Mesendoderm (in vitro differentiated cells): ENCODE data around the gene KLHL1.
A peak's percentile ranks its signal among the peaks of the same experiment; 100 is the strongest.

Source experiments
- DNase-seq: peaks from one replicate; pipeline ENCODE4 v3.0.0; 2013
- H2AK5ac ChIP-seq: 2 replicates; pipeline ENCODE4 v1.6.1; 2013; ENCODE audit warnings: low read length, inconsistent platforms
- H2BK120ac ChIP-seq: 2 replicates; pipeline ENCODE4 v1.6.1; 2013; ENCODE audit warnings: low read depth, mild to moderate bottlenecking, low read length, moderate library complexity, mixed read lengths
- H2BK15ac ChIP-seq: replicated peaks from 2 replicates; pipeline ENCODE4 v1.6.1; 2013; ENCODE audit warnings: low read depth, mild to moderate bottlenecking, moderate library complexity
- H2BK5ac ChIP-seq: 2 replicates; pipeline ENCODE4 v1.6.1; 2013; ENCODE audit warnings: low read length, inconsistent platforms
- H3K18ac ChIP-seq: 2 replicates; pipeline ENCODE4 v1.6.1; 2013; ENCODE audit warnings: mild to moderate bottlenecking, low read length, mixed read lengths
- H3K23ac ChIP-seq: one replicate; pipeline ENCODE4 v1.6.1; 2013; ENCODE audit warnings: low read length
- H3K27ac ChIP-seq: 2 replicates; pipeline ENCODE4 v1.5.1; 2013; ENCODE audit warnings: low read depth, mild to moderate bottlenecking, inconsistent platforms, low read length, moderate library complexity
- H3K27me3 ChIP-seq: 2 replicates; pipeline ENCODE4 v1.6.1; 2013; ENCODE audit warnings: low read length, control low read depth, mild to moderate bottlenecking, inconsistent platforms; ENCODE audit not compliant: insufficient read depth, poor library complexity
- H3K36me3 ChIP-seq: 2 replicates; pipeline ENCODE4 v1.6.1; 2013; ENCODE audit warnings: low read length, inconsistent platforms; ENCODE audit not compliant: control insufficient read depth, insufficient read depth
- H3K4ac ChIP-seq: one replicate; pipeline ENCODE4 v1.6.1; 2013; ENCODE audit warnings: low read depth, mild to moderate bottlenecking, low read length, moderate library complexity
- H3K4me1 ChIP-seq: 2 replicates; pipeline ENCODE4 v1.6.1; 2013; ENCODE audit warnings: low read depth, low read length, inconsistent platforms; ENCODE audit not compliant: control insufficient read depth
- H3K4me2 ChIP-seq: 2 replicates; pipeline ENCODE4 v1.6.1; 2013; ENCODE audit warnings: low read length
- H3K4me3 ChIP-seq: 2 replicates; pipeline ENCODE4 v1.5.1; 2013; ENCODE audit warnings: mild to moderate bottlenecking, low read length
- H3K56ac ChIP-seq: one replicate; pipeline ENCODE4 v1.6.1; 2013; ENCODE audit warnings: low read length
- H3K79me1 ChIP-seq: 2 replicates; pipeline ENCODE4 v1.6.1; 2013; ENCODE audit warnings: low read length, inconsistent platforms
- H3K79me2 ChIP-seq: 2 replicates; pipeline ENCODE4 v1.6.1; 2013; ENCODE audit warnings: mild to moderate bottlenecking, low read length; ENCODE audit not compliant: control insufficient read depth, insufficient read depth
- H3K9ac ChIP-seq: 2 replicates; pipeline ENCODE4 v1.6.1; 2013; ENCODE audit warnings: low read length, inconsistent platforms
- H4K5ac ChIP-seq: one replicate; pipeline ENCODE4 v1.6.1; 2013; ENCODE audit warnings: low read length
- H4K8ac ChIP-seq: one replicate; pipeline ENCODE4 v1.6.1; 2013; ENCODE audit warnings: low read depth, mild to moderate bottlenecking, control low read depth, low read length, moderate library complexity
- WGBS: extraction: QIAGEN DNeasy Blood & Tissue Kit; methylation state at CpG from one replicate; pipeline ENCODE4 v1.1.7; 2013; ENCODE audit warnings: low lambda C conversion rate, missing lambda C conversion rate; ENCODE audit not compliant: insufficient coverage; ENCODE audit errors: extremely low coverage; 5-methylcytosine and 5-hydroxymethylcytosine counted together

KLHL1 gene

DNA sequence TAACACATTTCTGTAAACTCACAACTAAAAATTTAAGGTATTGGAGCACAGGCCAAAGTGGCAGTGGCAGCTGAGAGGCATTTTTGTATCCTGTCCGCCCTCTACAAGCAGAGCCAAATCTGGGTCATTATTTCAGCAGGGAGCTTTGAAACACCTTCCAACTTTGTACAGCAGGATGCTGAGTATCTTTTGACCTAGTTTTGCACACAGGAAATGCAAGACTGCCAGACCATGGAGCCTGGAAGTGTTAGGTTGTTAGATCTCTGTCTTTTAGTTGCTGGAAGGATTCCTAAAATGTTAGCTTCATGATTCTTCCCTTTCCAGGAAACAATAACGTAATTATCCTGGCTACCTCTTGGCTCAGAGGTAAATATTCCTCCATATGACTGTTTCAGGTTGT is 149.2 kb downstream of the KLHL1 start:
- no peak overlapping the region for H2BK5ac ChIP-seq
- no peak overlapping the region for H4K5ac ChIP-seq
- no peak overlapping the region for H2BK15ac ChIP-seq
- H3K56ac ChIP-seq: no peak overlapping the region
- no peak overlapping the region for H3K4ac ChIP-seq
- DNase-seq: peak; percentile 22
- H2AK5ac ChIP-seq: no peak overlapping the region
- H3K27ac ChIP-seq: no peak overlapping the region
- H3K4me2 ChIP-seq: no peak overlapping the region
- peaks cover 2% of the 10 kb centered on the region for H3K4me1 ChIP-seq
- H3K79me2 ChIP-seq: no peaks in the 10 kb centered on the region
- no peak overlapping the region for H3K23ac ChIP-seq
- no peak overlapping the region for H3K4me3 ChIP-seq
- no peak overlapping the region for H2BK120ac ChIP-seq
- no peaks in the 10 kb centered on the region for H3K79me1 ChIP-seq
- WGBS: no CpG with 5 or more reads among the region's 2 CpGs
- H4K8ac ChIP-seq: no peak overlapping the region
- no peak overlapping the region for H3K9ac ChIP-seq
- no peak overlapping the region for H3K18ac ChIP-seq
- H3K27me3 ChIP-seq: no peaks in the 10 kb centered on the region
- no peaks in the 10 kb centered on the region for H3K36me3 ChIP-seq

DNA sequence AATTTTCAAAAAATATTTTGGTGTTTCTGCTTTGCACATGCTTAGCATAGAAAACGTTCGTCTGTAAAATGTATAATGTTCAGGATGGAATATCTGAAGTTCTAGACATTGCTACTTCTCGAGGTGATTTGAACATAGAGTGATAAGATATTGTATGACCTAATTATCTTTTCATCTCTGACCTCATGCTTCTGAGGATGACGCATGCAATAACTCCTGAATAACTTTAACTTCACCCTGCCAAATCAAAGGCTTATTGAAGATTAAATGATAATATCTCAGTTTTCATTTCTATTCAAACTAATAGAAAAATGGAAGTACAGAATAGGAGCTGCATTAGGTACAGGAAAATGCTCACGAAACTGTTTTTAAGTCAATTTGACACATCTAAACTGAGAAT is 151.4 kb downstream of the KLHL1 start:
- Histone ChIP-seq H2BK15ac (no peak overlapping the region), H2AK5ac (no peak overlapping the region), H3K9ac (no peak overlapping the region), H4K8ac (no peak overlapping the region), H3K27ac (no peak overlapping the region), H2BK5ac (no peak overlapping the region), H3K4ac (no peak overlapping the region), H3K23ac (no peak overlapping the region), H3K36me3 (no peaks in the 10 kb centered on the region), H3K27me3 (no peaks in the 10 kb centered on the region), H3K4me2 (no peak overlapping the region), H3K56ac (no peak overlapping the region), H3K4me1 (peaks cover 2% of the 10 kb centered on the region), H3K18ac (no peak overlapping the region), H4K5ac (no peak overlapping the region), H3K4me3 (no peak overlapping the region), H3K79me1 (no peaks in the 10 kb centered on the region), H2BK120ac (no peak overlapping the region), H3K79me2 (no peaks in the 10 kb centered on the region)
- no CpG with 5 or more reads among the region's 5 CpGs for WGBS
- DNase-seq: no peak

GRCh38 chr13:69956349-69956748 is 151.9 kb downstream of the KLHL1 start:
- H3K4me2 ChIP-seq: no peak overlapping the region
- H3K23ac ChIP-seq: no peak overlapping the region
- H2BK15ac ChIP-seq: no peak overlapping the region
- H3K4ac ChIP-seq: no peak overlapping the region
- no peaks in the 10 kb centered on the region for H3K27me3 ChIP-seq
- H3K27ac ChIP-seq: no peak overlapping the region
- DNase-seq: no peak
- H3K79me1 ChIP-seq: no peaks in the 10 kb centered on the region
- no peak overlapping the region for H3K18ac ChIP-seq
- no peak overlapping the region for H3K4me3 ChIP-seq
- H3K9ac ChIP-seq: no peak overlapping the region
- H2BK5ac ChIP-seq: no peak overlapping the region
- H2AK5ac ChIP-seq: no peak overlapping the region
- no peak overlapping the region for H2BK120ac ChIP-seq
- peaks cover 2% of the 10 kb centered on the region for H3K4me1 ChIP-seq
- no peak overlapping the region for H4K8ac ChIP-seq
- no peaks in the 10 kb centered on the region for H3K36me3 ChIP-seq
- H3K79me2 ChIP-seq: no peaks in the 10 kb centered on the region
- WGBS: no CpG with 5 or more reads among the region's 2 CpGs
- no peak overlapping the region for H4K5ac ChIP-seq
- no peak overlapping the region for H3K56ac ChIP-seq

DNA sequence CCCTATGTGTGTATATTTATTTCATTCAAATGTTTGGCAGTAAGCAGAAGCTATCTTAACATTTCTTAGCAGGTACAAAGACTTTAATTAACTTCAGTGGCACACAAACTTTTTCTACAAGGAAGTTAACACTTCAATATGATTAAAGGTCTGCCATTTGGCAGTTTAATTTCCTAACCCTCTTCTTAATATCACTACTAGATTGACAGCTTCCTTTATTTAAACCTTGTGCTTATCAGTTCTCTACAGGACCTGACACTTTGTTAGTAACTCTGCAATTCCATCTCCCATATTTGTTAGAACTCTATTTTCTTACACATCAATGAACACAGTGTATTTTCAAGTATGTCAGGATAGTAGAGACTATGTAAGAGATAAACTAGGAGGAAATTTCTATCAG is 153.0 kb downstream of the KLHL1 start:
- no peak for DNase-seq
- no peak overlapping the region for H2BK15ac ChIP-seq
- H3K36me3 ChIP-seq: no peaks in the 10 kb centered on the region
- no peak overlapping the region for H3K4ac ChIP-seq
- H4K8ac ChIP-seq: no peak overlapping the region
- no peak overlapping the region for H2BK5ac ChIP-seq
- H3K79me1 ChIP-seq: no peaks in the 10 kb centered on the region
- no peak overlapping the region for H3K9ac ChIP-seq
- no peaks in the 10 kb centered on the region for H3K79me2 ChIP-seq
- H3K27me3 ChIP-seq: no peaks in the 10 kb centered on the region
- no peak overlapping the region for H3K27ac ChIP-seq
- no peak overlapping the region for H3K18ac ChIP-seq
- H3K4me2 ChIP-seq: no peak overlapping the region
- no peak overlapping the region for H2AK5ac ChIP-seq
- peaks cover 2% of the 10 kb centered on the region for H3K4me1 ChIP-seq
- no peak overlapping the region for H3K23ac ChIP-seq
- H3K56ac ChIP-seq: no peak overlapping the region
- no peak overlapping the region for H3K4me3 ChIP-seq
- no peak overlapping the region for H4K5ac ChIP-seq
- no peak overlapping the region for H2BK120ac ChIP-seq

GRCh38 chr13:69951412-69951811 is 156.8 kb downstream of the KLHL1 start:
- no peak for DNase-seq
- 100% methylated on average over 1 of the region's 2 CpGs for WGBS
- H2BK120ac ChIP-seq: no peak overlapping the region

DNA sequence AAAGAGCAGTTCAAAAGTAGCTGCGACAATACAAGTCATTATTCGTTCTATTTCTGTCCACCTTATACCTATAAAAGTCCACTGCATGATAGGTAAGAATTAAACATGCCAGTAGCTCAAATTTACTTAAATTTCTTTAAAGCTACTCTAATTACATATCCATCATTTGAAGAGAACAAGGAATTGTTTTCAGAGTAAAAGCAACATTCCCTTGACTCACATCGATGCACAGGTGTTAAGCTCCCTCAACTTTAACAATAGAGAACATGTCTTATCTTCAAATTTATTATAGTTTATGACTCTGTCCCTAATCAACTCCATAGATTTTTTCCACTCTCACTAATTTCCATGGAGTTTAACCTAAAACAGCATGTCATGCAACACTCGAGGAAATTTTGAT is 158.1 kb downstream of the KLHL1 start:
- H3K4ac ChIP-seq: no peak overlapping the region
- H3K27me3 ChIP-seq: no peaks in the 10 kb centered on the region
- no peak overlapping the region for H3K4me3 ChIP-seq
- no peaks in the 10 kb centered on the region for H3K4me1 ChIP-seq
- no peak overlapping the region for H3K18ac ChIP-seq
- H3K56ac ChIP-seq: no peak overlapping the region
- H3K23ac ChIP-seq: no peak overlapping the region
- no peak overlapping the region for H2BK120ac ChIP-seq
- H3K79me2 ChIP-seq: no peaks in the 10 kb centered on the region
- no peak overlapping the region for H2AK5ac ChIP-seq
- no peak overlapping the region for H4K5ac ChIP-seq
- H2BK15ac ChIP-seq: no peak overlapping the region
- no peaks in the 10 kb centered on the region for H3K79me1 ChIP-seq
- H3K9ac ChIP-seq: no peak overlapping the region
- DNase-seq: no peak
- no CpG with 5 or more reads among the region's 4 CpGs for WGBS
- H3K27ac ChIP-seq: no peak overlapping the region
- no peaks in the 10 kb centered on the region for H3K36me3 ChIP-seq
- no peak overlapping the region for H2BK5ac ChIP-seq
- H4K8ac ChIP-seq: no peak overlapping the region
- no peak overlapping the region for H3K4me2 ChIP-seq

More at GRCh38 chr13:69951412-69951811, 156.8 kb downstream of the KLHL1 start:
- H2BK15ac ChIP-seq: no peak overlapping the region
- no peak overlapping the region for H2BK5ac ChIP-seq
- no peaks in the 10 kb centered on the region for H3K36me3 ChIP-seq
- H2AK5ac ChIP-seq: no peak overlapping the region
- no peak overlapping the region for H3K18ac ChIP-seq
- H3K4me1 ChIP-seq: no peaks in the 10 kb centered on the region
- H3K27ac ChIP-seq: no peak overlapping the region
- H3K23ac ChIP-seq: no peak overlapping the region
- no peak overlapping the region for H3K4me3 ChIP-seq
- H4K5ac ChIP-seq: no peak overlapping the region
- no peak overlapping the region for H3K4ac ChIP-seq
- H3K4me2 ChIP-seq: no peak overlapping the region
- H3K27me3 ChIP-seq: no peaks in the 10 kb centered on the region
- H4K8ac ChIP-seq: no peak overlapping the region
- H3K9ac ChIP-seq: no peak overlapping the region
- H3K79me2 ChIP-seq: no peaks in the 10 kb centered on the region
- H3K79me1 ChIP-seq: no peaks in the 10 kb centered on the region
- H3K56ac ChIP-seq: no peak overlapping the region
